GM18502 (cell line): ENCODE results near the gene TIMM23.
A peak's percentile ranks its signal among the peaks of the same experiment; 100 is the strongest.
"Not testable (repeated sequence)": the region's sequence is repeated elsewhere in the genome, so short reads cannot be mapped to it uniquely, and the experiment has no call there.

Source experiments
- ATAC-seq: cut with Tn5 transposase; IDR thresholded peaks from one replicate; pipeline ENCODE4 v1.9.1; 2021; ENCODE audit warnings: mild to moderate bottlenecking; ENCODE audit not compliant: unreplicated experiment, poor library complexity

TIMM23 gene, protein sequence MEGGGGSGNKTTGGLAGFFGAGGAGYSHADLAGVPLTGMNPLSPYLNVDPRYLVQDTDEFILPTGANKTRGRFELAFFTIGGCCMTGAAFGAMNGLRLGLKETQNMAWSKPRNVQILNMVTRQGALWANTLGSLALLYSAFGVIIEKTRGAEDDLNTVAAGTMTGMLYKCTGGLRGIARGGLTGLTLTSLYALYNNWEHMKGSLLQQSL

DNA sequence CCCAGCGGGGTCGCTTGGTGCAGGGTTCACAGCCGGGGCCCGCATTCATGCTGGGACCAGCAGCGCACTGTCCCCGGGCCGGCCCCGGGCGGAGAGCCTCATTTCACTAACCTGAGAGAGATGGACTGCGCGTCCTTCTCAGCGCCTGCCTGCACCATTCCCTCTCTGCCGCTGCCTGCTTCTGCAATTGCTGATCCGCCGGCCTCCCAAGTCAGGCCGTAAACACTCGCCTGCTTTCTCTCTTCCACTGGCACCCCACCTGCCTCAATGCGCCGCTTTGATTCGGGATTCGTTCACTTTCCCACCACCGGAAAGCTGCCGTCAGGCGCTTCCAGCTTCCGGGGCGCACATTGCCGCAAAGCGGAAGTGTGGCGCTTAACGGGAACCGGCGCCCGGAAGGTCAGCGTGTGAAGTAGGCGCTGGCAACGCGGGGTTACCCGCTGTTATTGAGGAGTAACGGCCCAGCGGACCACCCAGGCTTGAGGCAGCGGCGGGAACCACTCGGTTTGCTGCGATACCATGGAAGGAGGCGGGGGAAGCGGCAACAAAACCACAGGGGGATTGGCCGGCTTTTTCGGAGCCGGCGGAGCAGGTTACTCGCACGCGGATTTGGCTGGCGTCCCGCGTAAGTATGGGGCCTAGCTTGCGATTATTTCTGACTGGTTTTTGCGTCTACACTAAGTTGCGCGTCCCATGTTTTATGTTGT, at the start of gene TIMM23:
Gene TIMM23 (plus strand): TSS at position 384 of the 707 bp plus-strand sequence. CDS start 136 bp downstream, at position 520.
- peak; percentile 79 for ATAC-seq

DNA sequence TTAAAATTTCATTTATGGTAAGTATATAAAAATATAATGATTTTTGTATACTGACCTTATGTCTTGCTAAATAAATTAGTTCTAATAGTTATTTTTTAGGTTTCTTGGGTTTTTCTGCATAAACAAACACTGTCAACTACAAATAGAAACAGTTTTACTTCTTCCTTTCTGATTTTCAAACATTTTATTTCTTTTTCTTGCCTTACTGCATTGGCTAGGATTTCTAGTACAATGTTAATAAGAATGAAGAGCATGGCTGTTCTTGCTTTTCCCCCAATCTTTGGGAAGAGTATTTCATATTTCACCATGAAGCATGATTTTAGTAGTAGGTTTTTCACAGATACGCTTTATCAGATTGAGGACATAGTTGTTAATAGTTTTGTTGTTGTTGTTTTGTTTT, 45.5 kb upstream of the TIMM23 start:
- ATAC-seq = not testable (repeated sequence)

DNA sequence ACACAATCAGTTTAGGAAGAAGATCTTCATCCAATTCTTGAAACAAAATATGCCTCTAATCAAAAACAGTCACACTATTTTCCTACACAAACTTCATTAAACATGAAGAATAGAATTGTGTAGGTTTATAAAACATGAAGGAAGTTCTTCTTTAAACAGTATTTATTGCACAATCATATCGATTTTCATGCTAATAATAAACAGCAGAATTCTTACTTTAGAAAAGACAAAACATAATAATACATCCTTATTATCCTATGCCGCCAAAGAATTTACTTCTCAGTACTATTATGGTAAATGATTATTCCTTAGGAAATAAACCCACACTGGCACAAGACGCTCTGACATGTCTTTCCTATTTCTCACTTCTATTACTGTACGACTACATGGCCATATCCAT, 41.0 kb upstream of the TIMM23 start:
- not testable (repeated sequence) for ATAC-seq

DNA sequence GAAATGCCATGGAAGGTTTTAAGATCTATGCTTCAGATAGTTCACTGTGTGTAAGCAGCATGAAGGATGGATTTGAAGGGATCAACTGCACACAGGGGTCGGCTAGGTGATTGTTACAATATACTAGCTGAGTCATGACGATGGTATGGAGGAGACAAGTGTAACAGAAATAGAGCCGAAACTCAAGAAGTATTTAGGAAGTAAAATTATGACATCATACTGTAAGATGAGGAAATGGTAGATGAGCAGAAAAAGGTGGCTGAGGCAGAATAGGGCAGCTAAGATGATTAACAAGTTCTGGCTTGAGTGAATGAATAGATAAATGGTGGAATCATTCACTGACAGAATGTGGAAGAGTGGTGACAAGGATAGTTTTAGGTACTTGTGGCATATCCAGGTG, 37.5 kb upstream of the TIMM23 start:
- not testable (repeated sequence) for ATAC-seq

DNA sequence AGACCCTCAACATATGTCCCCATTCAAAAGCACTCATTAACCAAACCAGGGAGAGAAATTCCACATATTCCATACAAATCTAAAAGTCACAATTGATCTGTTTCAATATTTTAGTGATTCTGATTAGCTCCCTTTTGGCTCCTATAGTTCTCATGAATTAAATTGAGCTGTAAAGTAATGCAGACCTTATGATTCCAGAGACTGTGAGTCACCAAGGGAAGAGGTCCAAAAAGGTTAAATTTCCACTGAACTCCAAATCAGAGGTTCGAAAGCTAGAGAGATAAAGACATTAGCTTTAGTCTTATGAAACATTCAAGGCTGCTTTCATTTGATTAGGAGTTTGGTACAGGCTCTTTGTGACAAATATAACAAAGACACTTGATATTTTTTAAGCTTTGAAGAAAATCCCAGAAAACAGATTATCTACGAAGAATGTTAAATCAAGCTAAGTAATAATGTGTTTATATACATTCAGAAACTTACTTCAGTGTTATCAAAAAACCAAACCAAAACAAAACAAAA, 33.1 kb upstream of the TIMM23 start:
- not testable (repeated sequence) for ATAC-seq

DNA sequence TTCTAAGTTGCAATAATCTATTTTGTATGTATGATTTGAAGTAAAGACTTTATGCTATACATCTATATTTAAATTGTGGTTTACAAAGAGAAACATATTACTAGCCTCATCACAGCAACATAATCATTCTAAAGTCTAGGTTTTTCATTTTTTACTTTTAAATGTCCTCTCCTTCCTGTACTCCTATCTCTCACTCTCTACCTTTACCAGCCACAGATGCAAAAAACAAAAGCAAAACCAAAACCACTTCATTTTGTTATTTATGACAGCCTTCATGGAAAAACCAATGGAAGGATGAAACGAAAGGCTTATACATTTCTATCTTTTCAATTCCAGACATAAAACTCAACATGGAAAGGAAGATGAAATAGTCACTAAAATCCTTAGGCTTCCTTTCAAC, 31.1 kb upstream of the TIMM23 start:
- ATAC-seq = not testable (repeated sequence)

DNA sequence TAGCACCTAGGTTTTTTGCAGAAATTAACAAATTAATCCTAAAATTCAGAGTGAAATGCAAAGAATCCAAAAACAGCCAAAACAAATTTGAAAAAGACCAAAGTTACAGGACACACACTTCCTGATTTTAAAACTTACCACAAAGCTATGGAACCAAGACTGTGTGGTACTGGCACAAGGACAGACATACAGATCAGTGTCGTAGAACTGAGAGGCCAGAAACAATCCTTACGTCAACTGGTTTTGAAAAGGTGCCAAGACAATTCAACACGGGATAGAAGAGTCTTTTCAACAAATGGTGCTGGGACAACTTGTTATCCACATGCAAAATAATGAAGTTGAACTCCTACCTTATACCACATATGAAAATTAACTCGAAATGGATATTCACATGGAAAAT, 26.8 kb upstream of the TIMM23 start:
- not testable (repeated sequence) for ATAC-seq

DNA sequence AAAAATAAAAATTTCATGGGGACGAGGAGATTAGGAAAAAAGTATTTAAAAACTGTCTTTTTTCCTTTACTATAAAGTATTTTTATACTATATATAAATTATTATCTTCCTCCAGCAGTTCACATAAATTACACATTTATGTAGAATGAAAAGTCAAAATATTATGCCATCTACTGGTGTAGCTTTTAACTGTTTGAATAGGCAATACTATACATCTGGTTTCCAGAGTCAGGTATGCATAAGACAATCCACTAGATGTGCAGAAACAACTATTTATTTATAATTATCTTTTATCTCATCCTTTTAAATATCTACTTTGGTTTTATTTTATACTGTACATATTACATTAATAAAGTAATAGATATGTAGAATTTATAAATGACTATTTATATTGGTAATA, 24.9 kb upstream of the TIMM23 start:
- ATAC-seq = not testable (repeated sequence)

DNA sequence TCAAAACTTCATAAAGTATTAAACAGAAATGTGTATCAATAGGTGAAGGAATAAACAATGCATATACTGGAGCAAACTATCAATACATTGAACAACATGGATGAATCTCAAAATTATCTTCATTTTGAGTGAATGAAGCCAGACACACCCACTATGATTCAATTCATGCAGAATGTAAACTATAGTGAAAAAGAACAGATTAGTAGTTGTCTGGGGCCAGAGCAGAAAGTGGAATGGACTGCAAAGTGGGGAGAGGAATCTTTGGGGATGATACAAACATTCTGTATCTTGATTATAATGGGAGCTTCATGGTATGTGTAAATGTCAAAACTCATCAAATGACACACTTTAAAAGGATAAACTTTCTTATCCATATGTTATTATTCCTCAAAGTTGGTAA, 23.5 kb upstream of the TIMM23 start:
- ATAC-seq = not testable (repeated sequence)

DNA sequence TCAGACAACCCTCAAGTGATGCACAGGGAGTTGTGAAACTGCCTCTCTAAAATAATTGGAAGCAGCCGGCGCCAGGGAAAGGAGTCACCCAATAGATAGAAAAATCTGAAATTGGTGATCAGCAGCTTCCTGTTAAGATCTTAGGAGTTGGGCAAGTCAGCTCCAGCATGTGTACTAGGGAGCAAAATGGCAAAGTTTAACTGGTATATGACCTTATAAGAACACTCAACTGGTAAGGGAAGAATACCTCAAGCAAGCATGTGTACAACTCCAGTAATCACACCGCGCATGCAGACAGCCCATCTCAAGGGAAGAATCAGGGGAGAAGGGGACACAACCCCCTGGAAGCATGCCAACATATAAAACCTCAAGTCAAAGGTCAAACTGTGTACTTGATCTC, 17.9 kb upstream of the TIMM23 start:
- not testable (repeated sequence) for ATAC-seq

DNA sequence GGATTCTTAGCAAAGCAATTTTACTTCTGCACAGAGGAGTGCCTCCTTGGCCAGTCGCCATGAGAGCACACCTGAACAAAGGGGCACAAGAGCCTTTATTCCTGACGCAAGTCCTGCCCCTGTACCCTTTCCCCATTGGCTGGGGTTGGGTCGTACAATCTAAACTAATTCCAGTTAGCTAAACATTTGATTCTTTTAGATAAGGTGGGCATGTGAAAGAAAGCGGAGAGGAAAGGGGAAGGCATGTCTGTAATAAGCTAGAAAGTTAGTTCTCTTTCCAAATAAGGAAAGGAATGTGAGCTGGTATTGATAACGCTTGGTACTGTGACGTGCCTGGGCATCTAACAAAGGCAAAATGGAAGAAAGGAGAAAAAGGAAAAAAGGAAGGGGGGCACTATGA, 15.7 kb upstream of the TIMM23 start:
- ATAC-seq = not testable (repeated sequence)

DNA sequence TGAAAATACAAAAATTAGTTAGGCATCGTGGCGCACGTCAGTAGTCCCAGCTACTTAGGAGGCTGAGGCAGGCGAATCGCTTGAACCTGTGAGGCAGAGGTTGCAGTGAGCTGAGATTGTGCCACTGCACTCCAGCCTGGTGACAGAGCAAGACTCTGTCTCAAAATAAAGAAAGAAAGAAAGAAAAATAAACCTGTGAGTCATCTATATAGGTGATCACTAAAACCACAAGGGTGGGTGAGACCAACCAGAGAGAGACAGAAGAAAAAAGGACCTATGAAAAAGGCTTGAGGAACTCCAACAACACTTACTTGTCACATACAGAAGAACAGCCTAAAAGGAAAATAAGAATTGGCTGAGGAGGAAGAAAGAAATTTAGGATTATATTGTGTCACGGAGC, 14.4 kb upstream of the TIMM23 start:
- ATAC-seq = not testable (repeated sequence)

DNA sequence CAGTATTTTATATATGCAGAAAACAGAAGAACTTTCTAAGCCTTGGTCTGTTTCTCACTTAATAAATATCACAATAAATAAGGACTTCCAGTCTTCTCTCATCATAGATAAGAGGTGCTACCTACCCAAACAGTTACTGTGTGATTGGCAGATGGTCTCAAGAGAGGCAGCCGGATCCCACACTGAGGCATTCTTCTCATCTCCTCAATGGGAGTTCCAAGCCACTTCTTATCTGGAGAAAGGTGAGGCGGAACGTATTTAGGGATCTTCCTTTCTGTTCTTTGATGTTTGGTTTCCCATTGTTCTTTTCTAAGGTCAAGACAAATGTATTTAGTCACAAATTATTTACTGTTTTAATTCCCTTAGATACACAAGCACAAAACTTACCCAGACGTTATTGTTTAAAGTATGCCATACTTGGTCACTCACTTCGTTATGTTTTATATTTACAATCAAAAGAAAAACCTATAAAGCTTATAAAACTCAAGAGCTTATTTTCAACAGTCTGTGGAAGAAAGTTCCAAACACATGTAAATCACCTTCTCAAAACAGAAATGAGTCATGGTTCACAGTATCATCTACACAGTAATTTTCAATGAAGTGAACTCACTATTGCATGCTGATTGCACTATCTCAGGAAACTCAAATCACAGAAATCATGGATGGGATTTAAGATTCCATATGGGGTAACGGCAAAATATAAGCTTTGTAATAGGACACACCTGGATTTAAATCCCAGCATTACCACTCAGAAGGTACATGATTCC, 9.4 kb upstream of the TIMM23 start:
- ATAC-seq = not testable (repeated sequence)

DNA sequence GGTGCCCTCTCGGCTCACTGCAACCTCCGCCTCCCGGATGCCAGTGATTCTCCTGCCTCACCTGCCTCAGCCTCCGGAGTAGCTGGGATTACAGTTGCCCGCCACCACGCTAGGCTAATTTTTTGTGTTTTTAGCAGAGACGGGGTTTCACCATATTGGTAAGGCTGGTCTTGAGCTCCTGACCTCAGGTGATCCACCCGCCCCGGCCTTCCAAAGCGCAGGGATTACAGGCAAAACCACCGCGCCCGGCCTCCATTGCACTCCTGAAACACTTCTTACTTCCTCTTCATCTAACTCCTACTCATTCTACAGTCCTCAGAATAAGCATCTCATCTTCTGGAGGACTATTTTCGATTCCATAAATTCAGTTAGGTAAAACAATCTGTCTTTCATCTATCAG, 1.3 kb upstream of the TIMM23 start:
- ATAC-seq = not testable (repeated sequence)

DNA sequence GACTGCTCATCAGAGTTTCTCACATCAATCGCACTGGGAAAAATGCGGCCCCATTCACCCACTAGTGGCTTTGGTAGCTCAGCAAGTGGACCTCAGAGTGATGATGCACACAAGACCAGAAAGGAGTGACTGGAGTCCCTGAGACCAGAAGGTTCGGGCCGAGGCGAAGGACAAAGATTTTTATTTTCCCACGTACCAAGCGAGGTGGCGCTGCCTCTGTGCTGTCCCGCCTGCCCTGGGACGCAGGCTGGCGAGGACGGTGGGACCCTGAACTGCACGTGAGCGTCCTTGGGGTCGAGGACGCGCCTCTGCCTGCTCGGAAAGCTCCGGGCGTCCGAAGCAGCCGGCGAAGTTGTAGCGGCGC, 565 bp upstream of the TIMM23 start:
- peak; percentile 39 for ATAC-seq

DNA sequence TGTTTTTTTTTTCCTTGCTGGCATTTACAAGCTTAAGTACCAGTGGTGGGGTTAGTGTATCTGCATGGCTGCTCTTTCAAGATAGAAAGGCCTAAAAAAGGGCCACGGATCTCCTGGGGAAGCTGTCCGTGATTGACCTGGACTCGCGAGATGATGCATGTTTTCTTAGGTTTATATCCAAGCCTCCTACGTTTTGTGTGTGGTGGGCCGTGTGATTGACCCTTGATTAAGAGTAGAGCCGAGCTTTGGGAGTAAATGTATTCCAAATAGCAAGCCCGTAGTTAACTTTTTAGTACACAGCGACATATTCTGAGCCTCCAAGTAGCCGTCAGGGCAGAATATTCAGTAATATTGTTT, 502 bp downstream of the TIMM23 start:
- peak; percentile 22 for ATAC-seq

DNA sequence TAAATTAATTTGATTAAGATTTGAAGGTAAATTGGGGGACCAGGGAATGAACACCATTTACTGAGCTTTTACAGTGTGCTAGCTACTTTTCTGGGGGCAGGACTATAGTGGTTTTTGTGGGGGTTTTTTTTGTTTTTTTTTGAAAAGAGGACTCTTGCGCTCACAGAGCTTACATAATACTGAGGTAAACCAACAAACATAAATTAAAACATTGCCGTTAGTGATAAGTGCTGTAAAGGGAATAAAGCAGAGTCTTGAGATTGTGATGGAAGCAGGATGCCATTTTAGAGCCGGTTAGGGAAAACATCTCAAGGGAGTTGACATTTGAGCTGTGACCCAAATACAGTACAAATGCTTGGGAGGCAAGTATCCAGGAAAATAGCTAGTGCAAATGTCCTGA, 1.8 kb downstream of the TIMM23 start:
- ATAC-seq = not testable (repeated sequence)

DNA sequence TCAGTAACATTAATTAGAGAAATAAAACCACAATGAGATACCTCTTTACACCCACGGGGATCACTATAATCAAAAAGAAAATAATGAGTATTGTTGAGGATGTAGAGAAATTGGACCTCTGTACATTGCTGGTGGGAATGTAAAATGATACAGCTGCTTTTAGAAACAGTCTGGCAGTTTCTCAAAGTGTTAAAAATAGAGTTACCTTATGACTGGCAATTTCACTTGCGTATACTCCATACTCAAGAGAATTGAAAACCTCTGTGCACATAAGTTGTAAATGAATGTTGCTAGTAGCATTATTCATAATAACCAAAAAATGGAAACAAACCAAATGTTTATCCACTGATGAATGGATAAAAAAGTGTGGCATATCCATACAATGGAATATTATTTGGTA, 6.3 kb downstream of the TIMM23 start:
- peak; percentile 74 for ATAC-seq

DNA sequence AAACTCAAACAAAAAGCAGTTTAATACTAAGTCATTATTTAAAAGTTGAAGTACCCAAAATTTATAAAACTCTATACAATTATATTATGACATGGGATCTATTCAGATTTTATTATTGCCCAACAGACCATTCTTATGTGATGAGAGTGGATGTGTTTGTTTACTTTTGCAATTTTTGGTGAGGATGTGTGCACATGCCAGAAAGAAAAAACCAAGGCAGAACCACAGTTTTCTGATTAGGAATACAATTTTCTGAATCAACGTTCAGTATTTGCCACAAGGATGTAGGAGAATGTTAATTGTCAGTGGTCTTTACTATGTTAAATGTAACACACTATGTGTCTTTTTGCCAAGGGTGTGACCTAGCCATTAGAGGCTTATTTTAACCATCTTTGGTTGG, 9.1 kb downstream of the TIMM23 start:
- ATAC-seq = not testable (repeated sequence)

DNA sequence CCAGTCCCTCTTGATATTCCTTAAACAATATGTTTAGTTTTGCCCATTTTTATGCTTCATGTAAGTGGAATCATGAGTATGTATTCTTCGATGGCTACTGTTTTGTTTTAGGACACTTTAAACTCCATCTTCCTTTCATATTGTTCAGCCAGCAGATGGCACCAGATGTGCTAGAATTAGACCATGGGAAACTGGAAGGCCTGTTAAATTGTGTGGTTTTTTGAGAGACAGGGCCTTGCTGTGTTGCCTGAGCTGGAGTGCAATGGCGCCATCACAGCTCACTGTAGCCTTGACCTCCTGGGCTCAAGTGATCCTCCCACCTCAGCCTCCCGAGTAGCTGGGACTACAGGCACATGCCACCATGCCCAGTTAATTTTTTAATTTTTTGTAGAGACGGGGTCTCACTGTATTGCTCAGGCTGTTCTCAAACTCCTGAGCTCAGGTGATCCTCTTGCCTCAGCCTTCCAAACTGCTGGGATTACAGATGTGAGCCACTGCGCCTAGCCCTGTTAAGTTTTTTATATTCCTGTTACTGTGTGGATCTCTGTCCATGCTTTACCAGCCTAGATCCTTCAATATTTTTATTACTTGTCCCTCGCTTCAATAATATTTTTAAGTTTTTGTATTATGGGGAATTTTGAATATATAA, 11.4 kb downstream of the TIMM23 start:
- ATAC-seq = peak; percentile 63

DNA sequence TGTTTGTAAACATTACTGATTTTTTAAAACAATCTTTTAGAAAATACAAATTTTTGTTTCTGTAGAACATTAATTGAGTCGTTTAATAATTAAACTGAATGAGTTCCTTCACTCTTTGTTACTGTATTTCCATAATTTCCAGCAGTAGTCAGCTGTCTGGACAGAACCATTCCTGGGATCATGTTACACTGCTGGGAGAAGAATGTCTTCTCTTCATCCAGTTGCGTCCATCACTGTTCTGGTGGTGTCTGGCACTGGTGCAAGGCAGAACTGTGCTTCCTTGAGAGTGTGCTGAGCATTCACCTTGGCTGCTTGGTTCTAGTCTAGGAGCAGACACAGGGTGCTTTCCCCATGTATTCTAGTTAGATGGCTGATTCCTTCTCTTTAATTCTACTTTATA, 12.2 kb downstream of the TIMM23 start:
- ATAC-seq = not testable (repeated sequence)
